Heart right ventricle (tissue), 16 donors: ENCODE data around the gene ZACN. TPM values are rescaled to one million over a fixed set of nuclear protein-coding genes. Genes with fewer than 3 reads are reported as not detected.

Experiments used
- ATAC-seq, 8 donors: fragments of 200-7000 bp; cut with Tn5 transposase; one replicate each; pipeline ENCODE4 v1.9.1; 2020; ENCODE audit warnings: mild to moderate bottlenecking in 8 of 8, moderate library complexity in 8 of 8, moderate number of reproducible peaks in 1 of 8
- DNase-seq, 2 donors: peaks; one replicate each; pipeline ENCODE4 v3.0.0-alpha.2; 2020
- H3K27ac ChIP-seq, 10 donors: fragments of 200-600 bp; sonication (generic) in 2 of 10; one replicate each; pipeline versions ENCODE4 v1.5.0 to v1.8.0; 2020 to 2022; ENCODE audit warnings: mild to moderate bottlenecking in 3 of 10
- H3K27me3 ChIP-seq, 7 donors: fragments of 200-600 bp; one replicate each; pipeline ENCODE4 v1.8.0; 2021 to 2022; ENCODE audit warnings: mild to moderate bottlenecking in 2 of 7
- H3K36me3 ChIP-seq, 9 donors: fragments of 200-600 bp; sonication (generic) in 1 of 9; one replicate each; pipeline versions ENCODE4 v1.5.0 to v1.8.0; 2020 to 2022; ENCODE audit warnings: mild to moderate bottlenecking in 2 of 9
- H3K4me1 ChIP-seq, 9 donors: fragments of 200-600 bp; sonication (generic) in 1 of 9; one replicate each; pipeline versions ENCODE4 v1.5.0 to v1.8.0; 2020 to 2022; ENCODE audit warnings: mild to moderate bottlenecking in 4 of 9
- H3K4me3 ChIP-seq, 10 donors: fragments of 200-600 bp; sonication (generic) in 2 of 10; one replicate each; pipeline versions ENCODE4 v1.5.0 to v1.8.0; 2020 to 2022; ENCODE audit warnings: mild to moderate bottlenecking in 7 of 10, moderate library complexity in 2 of 10
- H3K9me3 ChIP-seq, 11 donors: fragments of 200-600 bp in 10 of 11; sonication (generic) in 2 of 11; one replicate each; pipeline versions ENCODE4 v1.5.0 to v1.8.0; 2013 to 2022; ENCODE audit warnings: mild to moderate bottlenecking in 2 of 11, control low read depth in 1 of 11, moderate library complexity in 1 of 11
- WGBS, 2 donors: extraction: QIAGEN DNeasy Blood & Tissue Kit; methylation state at CpG; one replicate each; pipeline ENCODE4 v1.1.7; 2013; ENCODE audit warnings: inconsistent platforms in 1 of 2; 5-methylcytosine and 5-hydroxymethylcytosine counted together
- intact Hi-C, 10 donors: fragments of 100-400 bp; cut with DNase I; formaldehyde crosslinking; loops; one replicate each; pipeline versions ENCODE4 v1.11.1 to v1.14.2; 2022
- polyA plus RNA-seq, 2 donors: library from polyadenylated mRNA; stranded (reverse); fragments of 200-250 nt; gene quantifications; one replicate each; pipeline ENCODE4 v1.2.3, GENCODE V29; 2013
- total RNA-seq, 10 donors: library from RNA; stranded (reverse); fragmentation: NEBNext Ultra II Directional in 3 of 10; extraction: Animal tissue kit (Norgen Biotek cat#: 25700) in 3 of 10; gene quantifications; one replicate each; pipeline versions ENCODE4 v1.2.1 to v1.2.4, GENCODE V29; 2021 to 2023
- TF ChIP-seq, protein P1 (sequence below), 9 donors: fragments of 200-600 bp; sonication (generic) in 2 of 9; IDR thresholded peaks; one replicate each; pipeline versions ENCODE4 v1.5.0 to v1.8.0; 2021 to 2022; ENCODE audit warnings: antibody characterized with exemption in 9 of 9, mild to moderate bottlenecking in 5 of 9, moderate library complexity in 1 of 9
- donor health status: Arrhythmogenic right ventricular cardiomyopathy.
- donor health status: ischemic (EF 13 %, LVEDD 7.1; RV severe dilation, severe dysfunction).
- donor health status: healthy with polysubstance abuse.
- donor health status: DM: no; HTN: yes; CAD: no.
- donor health status: DM: no; HTN: no; CAD: no.
- donor health status: ischemic (EF 25% LVEDD 6.9; RV normal size, moderate dysfunction).
- donor health status: ischemic (EF 25% LVEDD 5.7; RV mildly dilated, moderate dysfunction).
- donor health status: healthy.
- donor health status: DM: yes; HTN: yes; CAD: no.
- donor health status: Ischemic cardiomyopathy.
- donor health status: ischemic (EF 35%, LVEDD 5.7; RV mildly dilated, moderate dysfunction).
- donor health status: nonischemic (EF 11% LVEDD 7.7; RV severe dilation, severe dysfunction).
- donor health status: DM: yes; HTN: yes; CAD: no.
- donor health status: PGD.
- donor health status: ischemic (EF 29% LVEDD 5.4; RV normal size, mild dysfunction).
- donor health status: nonischemic (EF 23%, LVEDD 6.1; RV moderate dilation, normal function).

ZACN gene
- total and polyA plus RNA-seq, 12 donors, result 1.1 to 1.6 TPM; not detected in 10

DNA sequence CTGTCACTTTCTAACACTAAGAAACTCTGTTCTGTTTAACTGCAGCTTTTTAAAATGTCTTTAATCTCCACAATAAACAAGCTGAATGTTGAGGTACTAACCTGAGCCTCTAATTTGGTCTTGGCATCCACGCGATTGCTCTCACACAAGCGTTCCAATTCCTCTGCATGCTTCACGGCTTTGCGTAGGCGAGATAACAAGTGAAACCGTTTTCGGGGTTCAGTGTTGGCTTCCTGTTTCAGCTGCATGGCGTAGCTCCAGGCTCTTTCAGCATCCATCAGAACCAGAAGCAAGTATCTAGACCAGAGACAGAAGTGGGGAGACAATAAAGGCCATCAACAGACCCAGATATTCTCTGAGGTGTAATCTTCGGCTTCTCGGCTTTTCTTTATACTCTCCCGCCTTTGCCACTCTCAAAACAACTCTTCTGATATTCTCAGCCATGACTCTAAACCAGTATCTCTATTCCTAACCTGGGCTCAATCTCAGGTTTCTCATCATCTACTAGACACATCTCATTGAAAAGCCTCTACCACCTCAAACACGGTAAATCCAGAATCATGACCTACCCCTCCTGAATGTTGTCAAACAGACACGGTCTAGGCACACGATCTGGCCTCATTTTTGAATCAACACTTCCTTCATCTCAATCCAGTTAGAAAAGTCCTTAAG lies 15.0 kb upstream of the ZACN start:
- no peaks in the 10 kb centered on the region for H3K27me3 ChIP-seq
- 90% methylated on average over 15 of the region's 15 CpGs for WGBS, 2 donors
- H3K9me3 ChIP-seq, result no peaks in the 10 kb centered on the region
- TF ChIP-seq, protein P1, sequence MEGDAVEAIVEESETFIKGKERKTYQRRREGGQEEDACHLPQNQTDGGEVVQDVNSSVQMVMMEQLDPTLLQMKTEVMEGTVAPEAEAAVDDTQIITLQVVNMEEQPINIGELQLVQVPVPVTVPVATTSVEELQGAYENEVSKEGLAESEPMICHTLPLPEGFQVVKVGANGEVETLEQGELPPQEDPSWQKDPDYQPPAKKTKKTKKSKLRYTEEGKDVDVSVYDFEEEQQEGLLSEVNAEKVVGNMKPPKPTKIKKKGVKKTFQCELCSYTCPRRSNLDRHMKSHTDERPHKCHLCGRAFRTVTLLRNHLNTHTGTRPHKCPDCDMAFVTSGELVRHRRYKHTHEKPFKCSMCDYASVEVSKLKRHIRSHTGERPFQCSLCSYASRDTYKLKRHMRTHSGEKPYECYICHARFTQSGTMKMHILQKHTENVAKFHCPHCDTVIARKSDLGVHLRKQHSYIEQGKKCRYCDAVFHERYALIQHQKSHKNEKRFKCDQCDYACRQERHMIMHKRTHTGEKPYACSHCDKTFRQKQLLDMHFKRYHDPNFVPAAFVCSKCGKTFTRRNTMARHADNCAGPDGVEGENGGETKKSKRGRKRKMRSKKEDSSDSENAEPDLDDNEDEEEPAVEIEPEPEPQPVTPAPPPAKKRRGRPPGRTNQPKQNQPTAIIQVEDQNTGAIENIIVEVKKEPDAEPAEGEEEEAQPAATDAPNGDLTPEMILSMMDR (IDR thresholded peaks at IDR 0.05), result no peak
- peaks cover 0 to under 1% (median 0%) of the 10 kb centered on the region in 9 donors for H3K4me1 ChIP-seq
- intact Hi-C loops, result no loop called here
- H3K4me3 ChIP-seq, result no peak overlapping the region
- peaks cover 0 to 97% (median 81%) of the 10 kb centered on the region in 9 donors for H3K36me3 ChIP-seq
- no peak for ATAC-seq
- H3K27ac ChIP-seq, result peak overlapping the region in 1 of 10 donors; percentile 2
- no peak for DNase-seq

DNA sequence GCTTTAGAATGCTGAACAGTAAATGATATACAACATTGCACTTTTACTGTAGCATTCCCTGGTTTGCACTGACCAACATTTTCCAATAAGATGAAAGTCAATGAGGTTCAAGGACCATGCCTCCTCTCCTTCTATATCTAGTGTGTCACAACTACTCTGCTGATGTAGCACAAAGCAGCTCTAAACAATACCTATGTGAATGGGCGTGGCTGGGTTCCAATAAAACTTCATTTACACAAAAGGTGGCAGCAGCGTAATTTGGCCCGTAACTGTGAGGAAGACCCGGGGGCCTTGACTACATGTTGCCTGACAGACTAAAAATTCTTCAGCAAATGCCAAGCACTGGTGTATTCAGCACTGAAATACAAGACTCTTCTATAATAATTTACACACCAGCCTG lies 13.2 kb upstream of the ZACN start:
- H3K27me3 ChIP-seq, result no peaks in the 10 kb centered on the region
- peaks cover 0 to 92% (median 65%) of the 10 kb centered on the region in 9 donors for H3K36me3 ChIP-seq
- H3K27ac ChIP-seq, result no peak overlapping the region
- TF ChIP-seq, protein P1 (IDR thresholded peaks at IDR 0.05), result no peak
- intact Hi-C loops, result no loop called here
- ATAC-seq, result no peak
- peaks cover under 1 to 17% (median 10%) of the 10 kb centered on the region in 9 donors for H3K4me1 ChIP-seq
- no peak overlapping the region for H3K4me3 ChIP-seq
- DNase-seq, result no peak
- WGBS, 2 donors, result 87 to 92% methylated on average over 4 of the region's 4 CpGs
- H3K9me3 ChIP-seq, result no peaks in the 10 kb centered on the region

DNA sequence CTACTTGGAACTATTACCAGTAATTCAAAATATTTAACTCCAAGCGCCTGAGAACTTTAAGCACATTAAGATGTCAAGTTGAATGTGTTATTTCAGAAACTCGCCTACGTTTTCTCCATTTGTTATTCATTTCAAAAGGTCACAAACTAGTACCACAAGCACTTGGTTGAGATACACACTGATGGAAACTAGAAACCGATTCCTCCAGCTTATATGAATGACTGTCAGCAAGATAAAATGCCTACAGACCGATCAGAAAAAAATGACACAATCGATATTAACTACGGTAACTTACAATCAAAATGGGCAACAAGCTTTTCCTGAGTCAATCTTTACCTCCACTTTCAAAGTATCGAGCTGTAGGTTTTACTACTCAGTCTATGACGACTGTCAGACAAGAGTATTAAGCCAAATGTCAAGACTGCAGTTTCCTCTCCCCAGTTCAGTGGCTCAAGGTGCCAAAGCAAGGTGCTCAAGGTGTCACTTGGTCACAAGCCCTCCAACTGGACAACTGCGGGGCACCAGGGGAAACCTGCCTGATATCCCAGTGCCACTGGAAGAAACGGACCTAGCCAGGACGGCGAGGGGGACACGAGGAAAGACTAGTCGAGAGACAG lies 7.3 kb upstream of the ZACN start:
- H3K4me1 ChIP-seq, result peaks cover 5 to 58% (median 53%) of the 10 kb centered on the region in 9 donors
- intact Hi-C loops, result no loop called here
- ATAC-seq, result peak in 2 of 8 donors; percentile 5

DNA sequence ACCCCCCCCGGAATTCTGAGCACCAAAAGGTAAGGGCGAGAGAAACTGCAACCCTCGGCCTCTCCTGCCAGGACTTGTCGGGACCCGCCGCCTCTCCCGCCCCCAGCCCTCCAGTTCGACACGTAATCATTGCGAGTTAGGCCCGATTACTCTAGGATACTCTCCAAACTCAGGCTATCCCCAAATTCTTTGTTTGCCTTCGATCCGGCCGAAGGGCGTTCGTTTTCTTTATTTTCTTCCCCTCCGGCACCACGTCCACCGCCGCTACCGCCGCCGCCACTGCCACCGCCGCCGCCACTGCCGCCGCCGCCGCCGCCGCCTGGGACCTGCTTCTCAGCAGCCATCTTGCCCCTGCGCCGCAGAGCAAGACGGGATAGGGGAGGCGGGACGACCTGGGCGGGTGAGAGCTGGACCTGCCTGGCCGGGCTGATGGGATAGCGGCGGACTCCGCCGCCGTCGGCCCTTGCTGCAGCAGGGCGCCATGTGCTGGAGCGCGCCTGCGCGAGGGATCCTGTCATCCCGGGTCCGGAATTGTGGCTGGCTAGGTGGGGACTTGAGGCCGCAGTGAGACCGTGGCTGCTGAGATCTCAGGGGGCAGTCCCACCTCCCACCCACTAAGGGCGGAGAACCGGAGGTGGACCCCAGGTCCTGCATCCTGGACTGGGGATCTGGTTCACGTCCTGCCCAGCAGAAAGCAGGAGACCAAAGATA lies 6.7 kb upstream of the ZACN start, which contains the start of gene SRP68:
TSS of gene SRP68 (minus strand) at position 370 of the 711 bp plus-strand sequence. CDS start at position 344, 26 bp downstream.
- DNase-seq (peak; percentile 92 to 93), ATAC-seq (peak; percentile 98 to 100 (median 100))
- Histone ChIP-seq H3K4me3 (peak within 1 kb of the TSS; percentile 68 to 99 (median 83)), H3K9me3 (no peaks in the 10 kb centered on the region), H3K27ac (peak within 1 kb of the TSS in 9 of 10 donors; percentile 44 to 90 (median 80)), H3K4me1 (peaks cover 7 to 65% (median 59%) of the 10 kb centered on the region in 9 donors), H3K36me3 (peaks cover 0 to 29% (median 8%) of the 10 kb centered on the region in 9 donors), H3K27me3 (peaks cover 35 to 40% (median 40%) of the 10 kb centered on the region in 7 donors)
- TF ChIP-seq, protein P1 (IDR thresholded peaks at IDR 0.05), result no peak
- 0% methylated on average over 57 of the region's 57 CpGs for WGBS, 2 donors
- intact Hi-C loops, result no loop called here

More for the DNA sequence above, 7.3 kb upstream of the ZACN start:
- H3K27ac ChIP-seq, result peak overlapping the region in 9 of 10 donors; percentile 44 to 90 (median 80)
- DNase-seq, result no peak
- H3K36me3 ChIP-seq, result peaks cover 0 to 36% (median 15%) of the 10 kb centered on the region in 9 donors
- 13 to 16% methylated on average over 15 of the region's 15 CpGs for WGBS, 2 donors
- TF ChIP-seq, protein P1 (IDR thresholded peaks at IDR 0.05), result no peak
- H3K9me3 ChIP-seq, result no peaks in the 10 kb centered on the region
- peak overlapping the region; percentile 68 to 99 (median 83) for H3K4me3 ChIP-seq
- H3K27me3 ChIP-seq, result peaks cover 31 to 34% (median 34%) of the 10 kb centered on the region in 7 donors
